AG09309 (cell line): ENCODE data around the gene DISC1.
"Not testable (repeated sequence)": the region's sequence is repeated elsewhere in the genome, so short reads cannot be mapped to it uniquely, and the experiment has no call there.

ENCODE experiments used
- DNase-seq: peaks from one replicate; pipeline ENCODE4 v3.0.0-alpha.2; 2010; ENCODE audit warnings: low read depth
- H3K4me3 ChIP-seq: 2 replicates; pipeline ENCODE4 v1.5.1; 2011; ENCODE audit warnings: mild to moderate bottlenecking, low read depth, low read length, moderate library complexity; ENCODE audit not compliant: control insufficient read depth
- TF ChIP-seq, protein P1 (sequence below): IDR thresholded peaks from 2 replicates; pipeline ENCODE4 v1.5.1; 2011; ENCODE audit warnings: mild to moderate bottlenecking, low read depth, low read length, inconsistent platforms; ENCODE audit not compliant: insufficient read depth, control insufficient read depth; ENCODE audit errors: missing control alignments

DISC1 gene

DNA sequence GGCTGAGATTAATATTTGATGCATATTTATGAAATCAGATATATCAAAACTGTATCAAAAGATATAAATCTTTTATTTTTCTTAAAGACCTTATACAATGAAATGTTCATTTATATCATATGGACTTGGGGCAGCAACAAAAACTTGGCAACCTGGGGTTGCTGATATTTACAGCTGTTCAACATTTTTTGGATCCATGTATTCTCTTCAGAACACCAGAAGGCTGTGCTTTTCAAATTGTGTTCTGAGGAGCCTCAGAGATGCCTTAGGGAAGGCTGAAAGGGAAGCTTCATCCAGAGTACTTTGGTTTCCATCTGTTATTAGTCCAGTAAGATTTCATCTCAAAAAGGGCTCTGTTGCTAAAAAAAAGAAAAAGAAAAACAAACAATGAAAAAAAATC is 94.8 kb downstream of the DISC1 start:
- TF ChIP-seq, protein P1, sequence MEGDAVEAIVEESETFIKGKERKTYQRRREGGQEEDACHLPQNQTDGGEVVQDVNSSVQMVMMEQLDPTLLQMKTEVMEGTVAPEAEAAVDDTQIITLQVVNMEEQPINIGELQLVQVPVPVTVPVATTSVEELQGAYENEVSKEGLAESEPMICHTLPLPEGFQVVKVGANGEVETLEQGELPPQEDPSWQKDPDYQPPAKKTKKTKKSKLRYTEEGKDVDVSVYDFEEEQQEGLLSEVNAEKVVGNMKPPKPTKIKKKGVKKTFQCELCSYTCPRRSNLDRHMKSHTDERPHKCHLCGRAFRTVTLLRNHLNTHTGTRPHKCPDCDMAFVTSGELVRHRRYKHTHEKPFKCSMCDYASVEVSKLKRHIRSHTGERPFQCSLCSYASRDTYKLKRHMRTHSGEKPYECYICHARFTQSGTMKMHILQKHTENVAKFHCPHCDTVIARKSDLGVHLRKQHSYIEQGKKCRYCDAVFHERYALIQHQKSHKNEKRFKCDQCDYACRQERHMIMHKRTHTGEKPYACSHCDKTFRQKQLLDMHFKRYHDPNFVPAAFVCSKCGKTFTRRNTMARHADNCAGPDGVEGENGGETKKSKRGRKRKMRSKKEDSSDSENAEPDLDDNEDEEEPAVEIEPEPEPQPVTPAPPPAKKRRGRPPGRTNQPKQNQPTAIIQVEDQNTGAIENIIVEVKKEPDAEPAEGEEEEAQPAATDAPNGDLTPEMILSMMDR, result no peak
- no peak for DNase-seq
- no peak overlapping the region for H3K4me3 ChIP-seq

DNA sequence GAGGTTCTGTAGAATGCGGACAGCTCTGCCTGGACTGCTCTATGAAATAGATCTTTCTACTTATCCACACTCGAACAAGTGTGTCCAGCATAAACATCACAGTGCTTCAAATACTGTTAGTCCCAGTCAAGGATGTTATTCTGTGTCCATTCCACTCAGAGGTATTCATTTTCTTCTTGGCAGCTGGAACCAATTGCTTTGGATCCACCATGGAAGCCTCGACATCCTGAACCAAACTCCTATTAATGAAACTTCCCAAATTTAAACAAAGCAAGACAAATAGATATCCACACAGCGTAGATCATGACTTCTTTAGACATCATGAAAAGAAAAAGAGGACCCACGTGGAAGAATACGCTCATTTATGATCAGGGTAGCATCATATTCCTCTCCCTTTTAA is 95.8 kb downstream of the DISC1 start:
- DNase-seq, result no peak
- TF ChIP-seq, protein P1, result no peak
- no peak overlapping the region for H3K4me3 ChIP-seq

DNA sequence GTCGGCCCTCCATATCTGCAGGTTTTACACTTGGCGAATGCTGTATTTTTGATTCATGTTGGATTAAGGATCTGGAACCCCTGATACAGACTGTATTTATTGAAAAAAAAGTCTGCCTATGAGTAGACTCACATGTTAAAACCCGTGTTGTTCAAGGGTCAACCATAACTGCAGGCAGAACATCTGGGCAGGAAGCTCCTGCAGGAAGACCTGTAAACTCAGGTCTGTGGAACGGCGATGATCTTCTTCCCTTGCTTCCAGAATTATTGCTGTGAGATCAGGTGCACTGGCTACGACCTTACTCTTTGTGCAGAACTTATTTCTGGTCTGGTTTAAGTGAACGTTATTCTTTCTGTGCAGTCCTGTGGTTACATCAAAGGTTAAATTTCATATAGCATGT is 96.6 kb downstream of the DISC1 start:
- H3K4me3 ChIP-seq, result no peak overlapping the region
- TF ChIP-seq, protein P1, result no peak
- DNase-seq, result no peak

DNA sequence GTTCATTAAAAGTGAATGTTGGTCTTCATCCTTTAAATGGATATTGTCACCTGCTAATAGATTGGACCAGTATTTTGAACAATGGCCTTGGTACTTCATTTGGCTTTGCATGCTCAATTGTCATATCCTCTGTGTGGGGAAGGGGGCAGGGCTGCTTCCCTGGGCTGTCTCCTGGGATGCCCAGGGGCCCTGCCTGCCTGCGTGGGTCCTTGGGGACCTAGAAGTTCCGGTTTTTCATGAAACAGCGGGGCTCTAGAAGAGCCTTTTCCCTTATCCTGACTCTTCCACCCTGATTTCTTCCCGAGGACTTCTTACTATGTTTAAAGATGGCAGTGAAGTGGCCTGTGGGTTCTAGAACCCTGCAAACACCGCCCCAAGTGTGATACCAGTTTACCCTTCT is 97.5 kb downstream of the DISC1 start:
- TF ChIP-seq, protein P1, result no peak
- no peak overlapping the region for H3K4me3 ChIP-seq
- DNase-seq, result no peak

DNA sequence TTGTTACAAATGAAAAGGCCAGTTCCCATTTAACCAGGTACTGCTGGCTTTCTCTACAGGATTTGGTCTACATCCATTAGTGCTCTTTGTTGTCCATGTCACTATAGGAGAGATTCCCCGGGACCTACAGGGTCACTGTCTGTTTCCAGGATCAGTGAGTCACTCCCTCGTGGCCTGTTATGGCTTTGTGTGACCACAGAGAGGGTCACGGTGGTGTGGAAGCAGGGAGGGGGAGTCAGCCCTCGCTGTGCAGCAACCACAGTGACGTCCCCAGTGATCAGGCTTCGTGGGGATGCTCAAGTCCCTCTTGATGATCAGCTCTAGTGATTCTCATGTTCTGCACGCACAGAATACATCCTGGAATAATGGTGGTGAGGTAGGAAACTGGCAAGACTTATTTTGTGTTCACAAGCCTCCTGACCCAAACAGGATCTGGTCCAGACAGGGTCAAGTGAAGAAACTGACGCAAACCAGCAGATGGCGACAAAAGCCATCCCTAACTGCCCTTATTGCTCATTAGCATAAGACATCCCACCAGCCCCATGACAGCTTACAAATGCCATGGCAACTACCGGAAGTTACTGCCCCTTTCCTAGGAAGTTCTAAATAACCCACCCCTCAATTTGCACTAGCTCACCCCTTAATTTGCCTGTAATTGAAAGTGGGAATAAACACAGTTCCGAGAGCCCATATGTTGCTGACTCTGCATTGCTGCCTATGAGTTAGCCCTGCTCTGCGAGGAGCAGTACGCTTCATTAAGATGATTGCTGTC is 98.5 kb downstream of the DISC1 start:
- TF ChIP-seq, protein P1, result peak; percentile 53
- peak; percentile 13 for DNase-seq
- no peak overlapping the region for H3K4me3 ChIP-seq

DNA sequence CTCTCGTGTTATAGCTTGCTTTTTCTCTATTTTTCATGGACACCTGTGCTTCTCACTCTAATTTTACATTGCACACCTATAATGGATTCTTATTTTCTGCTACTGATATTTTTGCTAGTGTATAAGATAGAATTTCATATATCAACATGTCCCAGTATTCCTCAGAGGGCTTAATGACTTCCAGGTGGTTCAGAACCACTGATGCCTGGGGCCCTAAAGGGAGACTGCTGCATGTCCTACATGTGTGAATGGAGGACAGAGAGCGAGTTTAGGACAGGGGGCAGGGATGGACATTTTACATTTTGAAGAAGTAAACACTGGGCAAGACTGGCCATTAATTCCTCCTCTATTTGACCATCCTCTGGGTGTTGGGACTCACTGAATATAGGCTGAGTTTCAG is 100.6 kb downstream of the DISC1 start:
- TF ChIP-seq, protein P1, result no peak
- no peak for DNase-seq
- H3K4me3 ChIP-seq, result no peak overlapping the region

DNA sequence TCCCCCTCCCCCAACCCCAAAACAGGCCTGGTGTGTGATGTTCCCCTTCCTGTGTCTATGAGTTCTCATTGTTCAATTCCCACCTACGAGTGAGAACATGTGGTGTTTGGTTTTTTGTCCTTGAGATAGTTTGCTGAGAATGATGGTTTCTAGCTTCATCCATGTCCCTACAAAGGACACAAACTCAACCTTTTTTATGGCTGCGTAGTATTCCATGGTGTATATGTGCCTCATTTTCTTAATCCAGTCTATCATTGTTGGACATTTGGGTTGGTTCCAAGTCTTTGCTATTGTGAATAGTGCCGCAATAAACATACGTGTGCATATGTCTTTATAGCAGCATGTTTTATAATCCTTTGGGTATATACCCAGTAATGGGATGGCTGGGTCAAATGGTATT is 102.4 kb downstream of the DISC1 start:
- not testable (repeated sequence) for DNase-seq

More for the DNA sequence above, 102.4 kb downstream of the DISC1 start:
- not testable (repeated sequence) for H3K4me3 ChIP-seq
